HG02571 (cell line): ENCODE measurements around the gene CFAP300.

Source experiments
- ATAC-seq: cut with Tn5 transposase; IDR thresholded peaks from one replicate; pipeline ENCODE4 v1.9.1; 2021; ENCODE audit warnings: mild to moderate bottlenecking, moderate library complexity; ENCODE audit not compliant: unreplicated experiment

CFAP300 gene

GRCh38 chr11:102071497-102072472 is 24.5 kb downstream of the CFAP300 start:
- no peak for ATAC-seq

DNA sequence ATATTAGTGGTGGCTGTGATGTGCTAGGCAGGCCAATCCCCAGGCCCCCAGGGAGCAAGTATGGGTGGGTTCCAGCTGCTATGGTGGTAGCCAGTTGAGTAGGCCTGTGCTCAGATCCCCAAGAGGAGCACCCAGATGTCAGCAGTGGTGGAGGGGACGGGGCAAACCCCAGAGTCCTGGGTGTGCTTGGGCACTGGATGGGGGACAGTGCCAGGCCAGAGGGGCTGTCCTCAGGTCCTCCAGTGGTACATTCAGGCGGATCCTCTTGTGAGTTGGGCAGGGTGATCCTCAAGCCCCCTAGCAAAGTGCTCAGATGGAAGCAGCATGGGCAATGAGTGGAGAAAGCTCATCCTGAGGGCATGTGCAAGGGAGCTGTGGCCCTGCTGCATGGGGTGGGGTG is 26.0 kb downstream of the CFAP300 start:
- no peak for ATAC-seq

DNA sequence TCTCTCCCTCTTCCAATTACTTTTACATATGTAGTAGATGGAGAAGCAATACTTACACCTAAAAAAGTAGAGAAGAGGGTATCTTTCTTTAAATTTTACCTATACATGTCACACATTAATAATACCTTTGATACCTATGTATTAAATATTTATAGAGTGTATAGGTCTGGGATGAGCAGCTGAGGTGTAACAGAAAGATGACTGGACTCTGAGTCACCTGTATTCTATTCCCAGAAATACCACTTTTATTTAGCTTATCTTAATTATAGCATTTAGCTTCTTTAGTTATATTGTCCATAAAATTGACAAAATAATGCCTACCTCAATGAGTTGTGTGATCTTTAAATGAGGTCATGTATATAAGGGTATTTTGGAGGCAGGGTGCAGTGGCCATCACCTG is 32.4 kb downstream of the CFAP300 start:
- no peak for ATAC-seq

DNA sequence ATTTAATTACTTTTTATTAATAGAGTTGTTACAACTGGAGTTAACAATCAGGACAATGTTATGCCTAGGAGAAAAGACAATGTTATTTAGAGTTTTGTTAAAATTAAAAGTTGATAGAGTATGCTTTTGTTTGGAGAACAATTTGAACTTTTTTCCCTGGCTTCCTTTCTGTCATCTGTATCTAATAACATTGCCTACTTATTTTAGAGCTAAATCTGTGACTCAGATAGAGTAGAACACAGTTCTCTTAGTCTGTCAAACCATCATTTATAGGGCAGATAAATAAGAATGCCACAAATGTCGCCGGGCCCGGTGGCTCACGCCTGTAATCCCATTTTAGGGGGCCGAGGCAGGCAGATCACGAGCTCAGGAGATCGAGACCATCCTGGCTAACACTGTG is 34.1 kb downstream of the CFAP300 start:
- ATAC-seq = no peak

GRCh38 chr11:102085864-102086551 is 38.8 kb downstream of the CFAP300 start:
- no peak for ATAC-seq

- no peak for ATAC-seq
These were observed 49.9 kb downstream of the CFAP300 start for GRCh38 chr11:102097186-102097585.

DNA sequence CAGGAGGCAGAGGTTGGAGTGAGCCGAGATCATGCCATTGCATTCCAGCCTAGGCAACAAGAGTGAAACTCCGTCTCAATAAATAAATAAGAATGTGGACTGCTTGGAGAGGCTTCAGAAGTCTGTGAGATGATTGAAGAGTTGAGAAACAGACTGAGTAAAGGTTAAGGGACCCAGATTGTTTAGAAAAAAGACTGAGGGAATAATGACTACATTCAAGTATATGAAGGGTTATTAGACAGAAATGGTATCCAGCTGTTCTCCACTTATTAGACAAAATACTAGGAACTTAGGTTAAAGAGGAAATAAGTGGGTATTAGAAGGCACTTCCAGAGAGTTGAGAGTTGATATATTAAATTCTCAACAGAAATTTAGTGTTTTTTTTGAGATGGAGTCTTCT is 52.5 kb downstream of the CFAP300 start:
- no peak for ATAC-seq

GRCh38 chr11:102108734-102109440 is 61.6 kb downstream of the CFAP300 start:
- ATAC-seq = no peak

GRCh38 chr11:102109896-102110760 is 62.9 kb downstream of the CFAP300 start, which contains the start of gene YAP1:
YAP1 (plus strand) TSS chr11:102110447; CDS start chr11:102110849, 402 bp downstream.
- ATAC-seq = peak; percentile 77

DNA sequence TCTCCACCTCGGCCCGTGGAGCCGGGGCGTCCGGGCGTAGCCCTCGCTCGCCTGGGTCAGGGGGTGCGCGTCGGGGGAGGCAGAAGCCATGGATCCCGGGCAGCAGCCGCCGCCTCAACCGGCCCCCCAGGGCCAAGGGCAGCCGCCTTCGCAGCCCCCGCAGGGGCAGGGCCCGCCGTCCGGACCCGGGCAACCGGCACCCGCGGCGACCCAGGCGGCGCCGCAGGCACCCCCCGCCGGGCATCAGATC is 63.4 kb downstream of the CFAP300 start:
- ATAC-seq = peak; percentile 21

- ATAC-seq = no peak
These were observed 64.0 kb downstream of the CFAP300 start for GRCh38 chr11:102111011-102111786.

DNA sequence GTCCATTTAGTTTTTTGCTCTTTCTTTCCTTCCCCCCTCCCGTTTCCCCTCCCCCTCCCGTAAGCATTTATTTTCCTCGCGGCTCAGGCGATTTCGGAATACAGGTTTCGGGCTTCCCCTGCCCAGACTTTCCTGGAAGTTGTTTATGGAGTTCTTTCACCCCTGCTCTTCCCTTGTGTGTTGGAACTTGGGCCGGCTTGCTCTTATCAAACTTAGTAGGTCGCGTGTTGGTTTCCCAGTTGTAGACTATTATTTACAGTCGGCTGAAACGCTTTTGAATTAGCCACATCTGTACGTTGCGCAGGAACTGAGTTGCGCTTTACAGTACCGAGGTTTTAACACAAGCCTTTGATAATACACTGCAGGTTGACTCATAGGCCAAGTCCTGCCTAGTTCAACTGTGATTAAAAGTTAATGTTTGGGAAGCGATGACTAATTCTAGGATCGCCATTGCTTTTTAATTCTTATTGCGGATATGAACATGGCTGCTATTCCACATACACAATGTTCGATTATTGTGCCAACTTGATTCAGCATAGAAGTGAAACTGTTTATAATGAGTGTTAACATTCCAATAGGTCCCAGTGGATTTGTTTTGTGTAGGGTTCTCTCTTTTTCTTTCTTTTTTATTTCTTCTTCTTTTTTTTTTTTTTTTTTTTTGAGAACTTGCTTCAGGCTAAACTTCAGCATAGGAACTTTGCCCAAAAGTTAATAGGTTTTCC is 64.7 kb downstream of the CFAP300 start:
- no peak for ATAC-seq

DNA sequence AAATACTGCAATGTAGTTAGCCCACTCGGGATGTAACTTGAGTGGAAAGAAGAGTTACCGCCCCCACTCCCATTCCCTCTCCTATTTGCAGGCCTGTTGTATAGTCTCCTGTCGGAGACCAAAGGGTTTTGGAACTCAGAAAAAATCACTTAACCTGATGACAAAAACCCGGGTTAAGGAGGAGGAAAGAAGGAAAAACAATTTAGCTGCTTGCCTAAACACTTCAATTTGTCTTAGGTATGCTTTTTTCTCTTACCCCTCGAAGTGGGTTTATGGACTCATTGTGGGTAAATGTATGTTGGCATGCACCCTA is 65.2 kb downstream of the CFAP300 start:
- ATAC-seq = no peak

DNA sequence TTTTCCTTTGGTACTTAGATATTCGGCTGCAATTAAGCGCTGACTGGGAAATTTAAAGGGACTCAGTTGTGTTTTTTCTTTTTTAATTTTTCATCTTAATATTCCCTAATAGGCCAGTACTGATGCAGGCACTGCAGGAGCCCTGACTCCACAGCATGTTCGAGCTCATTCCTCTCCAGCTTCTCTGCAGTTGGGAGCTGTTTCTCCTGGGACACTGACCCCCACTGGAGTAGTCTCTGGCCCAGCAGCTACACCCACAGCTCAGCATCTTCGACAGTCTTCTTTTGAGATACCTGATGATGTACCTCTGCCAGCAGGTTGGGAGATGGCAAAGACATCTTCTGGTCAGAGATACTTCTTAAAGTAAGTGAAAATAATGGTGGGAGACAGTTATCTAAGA is 66.8 kb downstream of the CFAP300 start:
- no peak for ATAC-seq

DNA sequence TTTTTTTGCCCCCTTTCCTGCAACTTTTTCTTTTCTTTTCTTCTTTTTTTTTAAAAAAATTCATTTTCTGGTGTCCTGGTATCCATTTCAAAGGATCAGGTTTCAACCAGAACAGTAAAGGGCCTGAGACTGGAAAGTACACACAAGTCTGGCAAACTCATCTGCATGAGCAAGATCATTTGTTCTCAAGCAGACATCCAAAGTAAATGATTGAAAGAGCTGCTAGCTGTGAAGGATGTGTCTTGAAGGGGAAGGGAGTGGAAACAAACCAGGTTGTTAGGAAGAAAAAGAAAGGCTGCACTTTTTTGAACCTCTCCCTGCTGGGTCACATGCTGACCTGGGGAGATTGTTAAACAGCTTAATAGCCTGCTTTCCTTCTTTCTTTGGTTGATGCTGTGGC is 68.3 kb downstream of the CFAP300 start:
- ATAC-seq = no peak

- ATAC-seq = no peak
These were observed 69.4 kb downstream of the CFAP300 start for GRCh38 chr11:102116453-102117205.

DNA sequence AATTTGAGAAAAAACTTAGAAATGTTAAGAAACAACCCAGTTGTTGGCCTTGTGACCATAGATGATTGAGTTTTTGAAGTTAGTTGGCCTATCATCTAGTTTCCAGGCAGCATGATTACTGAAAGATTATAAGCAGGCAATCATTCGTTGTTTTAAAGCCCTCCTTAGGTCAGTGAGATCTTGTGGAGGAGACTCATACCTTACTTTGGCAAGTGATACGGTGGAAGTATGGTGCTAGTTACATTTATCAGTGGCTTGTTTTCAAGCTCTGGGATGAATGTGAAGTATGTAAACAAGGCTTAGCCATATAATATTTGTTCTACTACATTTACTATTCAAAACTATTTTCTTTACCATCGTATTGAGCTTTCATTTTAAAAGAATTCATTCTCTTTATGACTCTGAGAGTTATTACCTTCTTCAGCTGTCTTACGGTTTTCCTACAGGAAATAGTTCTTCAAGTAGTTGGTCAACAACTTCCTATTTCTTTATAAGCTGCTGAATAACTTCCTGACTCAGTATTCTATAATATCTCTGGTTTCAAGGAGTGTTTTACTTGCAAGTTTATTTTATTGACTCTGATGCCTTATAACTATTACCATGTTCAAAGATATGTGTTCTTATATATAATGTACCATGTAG is 70.4 kb downstream of the CFAP300 start:
- no peak for ATAC-seq

- no peak for ATAC-seq
These were observed 71.7 kb downstream of the CFAP300 start for GRCh38 chr11:102118937-102119336.
